Osteocyte (in vitro differentiated cells): ENCODE data around the gene ISOC2. TPM values are rescaled to one million over a fixed set of nuclear protein-coding genes. Genes with fewer than 3 reads are reported as not detected.
A peak's percentile ranks its signal among the peaks of the same experiment; 100 is the strongest.

Experiments used
- DNase-seq: peaks from one replicate; pipeline ENCODE4 v3.0.0; 2021; ENCODE audit warnings: mixed read lengths; ENCODE audit not compliant: unreplicated experiment; ENCODE audit errors: extremely low spot score
- H3K27ac Mint-ChIP-seq: one replicate; pipeline ENCODE4 v1.8.0; 2021; ENCODE audit warnings: mild to moderate bottlenecking, mixed read lengths; ENCODE audit not compliant: unreplicated experiment
- H3K27me3 Mint-ChIP-seq: one replicate; pipeline ENCODE4 v1.8.0; 2021; ENCODE audit warnings: mixed read lengths; ENCODE audit not compliant: unreplicated experiment
- H3K36me3 Mint-ChIP-seq: one replicate; pipeline ENCODE4 v1.8.0; 2021; ENCODE audit warnings: mixed read lengths; ENCODE audit not compliant: unreplicated experiment
- H3K4me1 Mint-ChIP-seq: one replicate; pipeline ENCODE4 v1.8.0; 2021; ENCODE audit warnings: mixed read lengths; ENCODE audit not compliant: unreplicated experiment
- H3K4me3 Mint-ChIP-seq: one replicate; pipeline ENCODE4 v1.8.0; 2021; ENCODE audit warnings: mild to moderate bottlenecking, moderate library complexity, mixed read lengths; ENCODE audit not compliant: unreplicated experiment
- H3K9me3 Mint-ChIP-seq: one replicate; pipeline ENCODE4 v1.8.0; 2021; ENCODE audit warnings: mixed read lengths; ENCODE audit not compliant: unreplicated experiment
- CTCF ChIP-seq: fragments of 200-600 bp; sonication (generic); IDR thresholded peaks from 2 replicates; pipeline ENCODE4 v1.5.0; 2021; ENCODE audit warnings: antibody characterized with exemption, mild to moderate bottlenecking, moderate library complexity
- total RNA-seq: library from RNA; stranded (reverse); gene quantifications from 2 replicates; pipeline ENCODE4 v1.2.1, GENCODE V29; 2021

ISOC2 gene
- total RNA-seq, 1 donor from 2014 or later, result 39.8 TPM

GRCh38 chr19:55473225-55474012, 12.0 kb upstream of the ISOC2 start:
- Mint-ChIP-seq H3K4me3 (no peak overlapping the region), H3K4me1 (peaks cover 35% of the 10 kb centered on the region), H3K27ac (peak overlapping the region; percentile 31), H3K36me3 (no peaks in the 10 kb centered on the region), H3K9me3 (no peaks in the 10 kb centered on the region), H3K27me3 (no peaks in the 10 kb centered on the region)
- DNase-seq, result no peak
- TF ChIP-seq CTCF, result no peak

- H3K4me1 Mint-ChIP-seq, result peaks cover 32% of the 10 kb centered on the region
- no peaks in the 10 kb centered on the region for H3K9me3 Mint-ChIP-seq
- H3K36me3 Mint-ChIP-seq, result no peaks in the 10 kb centered on the region
- H3K27ac Mint-ChIP-seq, result no peak overlapping the region
- no peak for DNase-seq
- no peak overlapping the region for H3K4me3 Mint-ChIP-seq
- TF ChIP-seq CTCF, result no peak
- H3K27me3 Mint-ChIP-seq, result no peaks in the 10 kb centered on the region
Observed at GRCh38 chr19:55472463-55472862, 11.0 kb upstream of the ISOC2 start.

- H3K4me1 Mint-ChIP-seq, result peaks cover 30% of the 10 kb centered on the region
- no peaks in the 10 kb centered on the region for H3K9me3 Mint-ChIP-seq
- no peak for TF ChIP-seq CTCF
- DNase-seq, result no peak
- no peak overlapping the region for H3K4me3 Mint-ChIP-seq
- no peak overlapping the region for H3K27ac Mint-ChIP-seq
- H3K27me3 Mint-ChIP-seq, result no peaks in the 10 kb centered on the region
- H3K36me3 Mint-ChIP-seq, result no peaks in the 10 kb centered on the region
Observed at GRCh38 chr19:55471266-55471665, 9.8 kb upstream of the ISOC2 start.

- H3K36me3 Mint-ChIP-seq, result no peaks in the 10 kb centered on the region
- peaks cover 6% of the 10 kb centered on the region for H3K4me1 Mint-ChIP-seq
- H3K4me3 Mint-ChIP-seq, result no peak overlapping the region
Observed at GRCh38 chr19:55468054-55468393, 6.6 kb upstream of the ISOC2 start.

More at GRCh38 chr19:55468054-55468393, 6.6 kb upstream of the ISOC2 start:
- H3K9me3 Mint-ChIP-seq, result no peaks in the 10 kb centered on the region
- H3K27ac Mint-ChIP-seq, result no peak overlapping the region
- no peaks in the 10 kb centered on the region for H3K27me3 Mint-ChIP-seq
- no peak for DNase-seq
- peak; percentile 34 for TF ChIP-seq CTCF
